HG03196 (cell line): ENCODE data around the gene DNAI1.

Experiments
- ATAC-seq: cut with Tn5 transposase; IDR thresholded peaks from one replicate; pipeline ENCODE4 v1.9.1; 2021; ENCODE audit not compliant: unreplicated experiment

The DNAI1 gene

DNA sequence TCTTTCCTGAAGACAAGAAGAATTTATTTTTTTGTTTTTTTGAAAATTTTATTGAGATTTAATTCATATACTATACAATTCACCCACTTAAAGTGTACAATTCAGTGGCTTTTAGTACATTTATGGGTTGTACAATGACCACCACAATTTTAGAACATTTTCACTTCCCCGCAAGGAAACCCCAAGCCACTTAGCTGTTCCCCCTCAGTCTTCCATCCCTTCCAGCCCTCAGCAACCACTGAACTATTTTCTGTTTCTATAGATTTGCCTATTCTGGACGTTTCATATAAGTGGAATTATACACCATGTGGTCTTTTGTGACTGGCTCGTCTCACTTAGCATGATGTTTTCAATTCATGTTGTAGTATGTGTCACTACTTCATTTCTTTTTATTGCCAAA lies 28.0 kb downstream of the DNAI1 start:
- ATAC-seq: no peak

DNA sequence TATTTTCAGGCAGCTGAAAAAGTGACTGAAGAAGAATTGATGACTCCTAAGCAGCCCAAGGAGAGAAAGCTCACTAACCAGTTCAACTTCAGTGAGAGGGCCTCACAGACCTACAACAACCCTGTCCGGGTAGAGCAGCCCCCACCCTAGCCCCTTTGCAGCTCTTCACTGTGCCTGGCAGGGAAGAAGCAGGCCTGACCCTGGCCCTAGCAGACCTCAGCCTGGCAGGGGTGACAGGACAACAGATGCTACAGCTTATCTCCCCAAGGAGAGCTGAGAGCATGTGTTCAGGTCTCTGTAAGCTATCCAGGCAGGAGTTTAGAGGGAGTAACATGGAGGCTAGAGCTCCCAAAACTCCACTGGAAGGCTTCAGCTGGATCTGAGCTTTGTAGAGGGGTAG lies 31.8 kb downstream of the DNAI1 start:
- no peak for ATAC-seq

DNA sequence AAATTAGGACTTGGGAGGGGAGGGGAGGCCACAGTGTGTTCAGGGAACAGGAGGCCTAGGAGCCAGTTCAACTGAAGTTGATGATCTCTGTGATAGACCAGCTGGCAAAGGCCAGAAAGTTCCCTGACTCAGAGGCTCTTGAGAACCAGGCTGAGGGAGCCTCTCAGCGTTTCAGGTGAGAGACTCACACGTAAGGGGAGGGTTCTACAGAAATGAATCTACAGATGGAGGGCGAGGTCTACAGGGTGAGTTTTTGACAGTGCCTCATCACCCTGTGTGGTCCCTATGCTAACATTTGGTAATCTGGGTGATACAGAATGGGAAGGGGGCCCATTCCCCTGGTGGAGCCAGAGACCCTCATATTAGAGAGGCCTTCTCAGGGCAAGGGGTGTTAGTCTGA lies 32.2 kb downstream of the DNAI1 start:
- ATAC-seq: no peak

DNA sequence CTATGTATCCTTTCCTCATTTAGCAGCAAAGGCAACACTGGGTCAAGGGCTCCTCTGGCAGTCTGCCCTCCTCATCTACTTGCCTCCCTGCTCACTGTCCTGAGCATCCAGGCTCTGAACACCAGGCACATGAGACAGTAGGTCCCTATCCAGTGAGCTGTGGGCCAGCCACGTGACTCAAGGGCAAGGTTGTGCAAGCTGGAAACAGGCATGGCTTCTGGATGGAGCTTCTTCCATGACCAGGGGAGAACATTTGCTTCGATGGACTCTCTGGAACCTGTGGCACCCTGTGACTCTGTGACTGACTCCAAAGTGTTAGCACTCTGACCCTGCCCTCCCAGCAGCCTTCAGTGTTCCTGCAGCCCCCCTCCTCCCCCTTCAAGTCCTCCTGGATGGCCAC lies 33.0 kb downstream of the DNAI1 start:
- ATAC-seq: no peak

DNA sequence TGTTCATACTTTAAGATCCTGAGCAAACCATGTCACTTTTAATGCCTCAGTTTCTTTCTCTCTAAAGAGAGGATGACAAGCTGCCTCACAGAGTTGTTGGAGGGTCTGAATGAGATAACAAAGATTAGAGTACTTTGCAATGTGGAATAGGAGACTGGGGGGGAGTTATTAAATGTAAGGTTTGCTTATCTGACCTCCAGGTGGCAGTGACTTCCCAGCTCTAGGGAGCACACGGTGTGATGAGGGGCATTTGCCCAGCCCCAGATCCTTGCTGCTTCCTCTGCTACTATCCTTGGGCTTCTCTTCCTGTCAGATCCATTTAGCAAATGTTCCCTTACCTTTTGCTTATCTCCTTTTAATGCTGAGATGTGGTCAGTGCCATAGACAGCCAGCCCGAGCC lies 33.4 kb downstream of the DNAI1 start:
- ATAC-seq: no peak

DNA sequence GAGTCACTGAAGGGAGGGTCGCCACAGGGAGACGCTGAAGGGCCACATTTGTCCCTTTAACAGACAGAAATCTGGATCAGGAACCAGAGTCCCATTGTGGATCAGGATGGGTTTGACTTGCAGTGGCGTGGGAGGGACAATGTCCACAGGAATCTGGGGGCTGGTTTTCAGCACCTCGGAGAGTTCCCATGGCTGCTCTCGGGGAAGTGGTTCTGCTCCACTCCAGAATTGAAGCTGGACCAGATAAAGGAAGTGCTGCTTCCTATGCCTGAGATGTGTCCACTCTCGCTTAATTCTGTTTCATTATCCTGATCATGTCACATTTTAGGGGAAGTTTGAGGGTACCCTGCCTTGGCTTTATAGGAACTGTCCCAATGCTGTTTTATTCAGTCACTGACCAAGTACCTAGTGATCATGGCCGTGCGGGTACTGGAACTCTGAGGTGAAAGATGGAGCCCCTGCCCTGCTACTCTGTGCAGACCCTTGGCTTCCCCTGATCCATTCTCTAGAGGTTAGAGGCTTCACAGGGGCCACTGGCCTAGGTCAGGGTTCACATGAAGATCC lies 35.4 kb downstream of the DNAI1 start:
- no peak for ATAC-seq

DNA sequence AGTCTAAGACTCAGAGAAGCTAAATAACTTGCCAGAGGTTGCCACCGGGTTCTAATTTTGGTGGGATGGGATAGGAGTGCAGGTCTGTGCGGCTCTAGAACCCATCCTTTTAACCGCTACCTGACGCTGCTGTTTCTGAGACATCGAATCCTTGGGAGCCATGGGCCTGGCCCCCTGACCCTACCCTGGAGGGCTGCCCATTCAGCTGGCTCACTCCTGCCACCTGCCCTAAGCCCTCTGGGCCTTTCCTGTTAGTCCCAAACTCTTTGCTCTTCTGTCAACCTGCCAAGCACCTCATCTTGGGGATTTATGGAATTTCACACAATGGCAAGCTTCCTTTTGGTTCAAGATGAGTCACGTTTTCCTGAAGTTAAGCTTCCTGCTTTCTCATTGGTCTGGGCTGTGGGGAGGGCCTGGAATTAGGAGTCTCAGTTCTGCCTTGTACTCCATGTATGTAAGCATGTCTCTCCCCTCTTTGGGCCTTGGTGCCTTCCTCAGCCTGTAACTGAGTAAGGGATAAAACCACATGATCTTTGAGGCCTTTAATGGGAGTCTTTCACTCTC lies 37.6 kb downstream of the DNAI1 start:
- no peak for ATAC-seq

DNA sequence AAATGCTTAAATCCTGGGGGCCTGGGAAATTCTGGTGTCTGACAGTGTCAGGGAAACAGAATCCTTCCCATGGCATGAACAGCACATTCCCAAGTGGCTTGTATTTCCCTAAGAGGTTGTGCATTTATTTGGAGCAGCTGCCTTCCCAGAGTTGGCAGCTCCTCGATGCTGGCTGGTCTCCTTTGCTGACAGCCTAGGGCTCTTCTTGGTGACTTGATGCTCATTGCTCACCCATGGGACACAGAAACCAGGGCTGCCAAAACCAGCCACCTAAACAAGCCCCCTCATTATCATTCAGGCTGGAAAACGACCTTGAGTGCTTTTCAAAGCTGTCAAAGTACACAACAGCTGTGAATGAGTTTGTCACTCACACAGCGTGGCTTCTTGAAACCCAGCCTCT lies 39.9 kb downstream of the DNAI1 start:
- ATAC-seq: no peak

DNA sequence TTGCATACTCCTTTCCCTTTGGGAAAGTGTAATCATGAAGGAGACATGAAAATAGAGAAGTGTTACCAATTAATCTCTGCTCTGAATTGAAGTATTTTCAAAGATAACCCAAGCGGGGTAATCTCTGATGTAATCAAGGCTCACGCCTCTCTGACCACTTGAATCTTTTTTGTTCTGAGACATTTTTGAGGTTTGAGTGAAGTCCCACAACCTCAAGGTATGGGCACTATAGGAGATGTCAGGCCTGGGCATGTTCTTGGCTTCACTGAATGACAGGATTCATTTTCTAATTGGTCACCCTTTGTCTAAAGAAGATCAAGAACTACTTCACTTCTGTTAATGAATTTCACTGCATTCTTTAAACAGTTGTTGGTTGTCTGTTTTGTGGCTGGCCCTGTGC lies 40.5 kb downstream of the DNAI1 start:
- no peak for ATAC-seq

DNA sequence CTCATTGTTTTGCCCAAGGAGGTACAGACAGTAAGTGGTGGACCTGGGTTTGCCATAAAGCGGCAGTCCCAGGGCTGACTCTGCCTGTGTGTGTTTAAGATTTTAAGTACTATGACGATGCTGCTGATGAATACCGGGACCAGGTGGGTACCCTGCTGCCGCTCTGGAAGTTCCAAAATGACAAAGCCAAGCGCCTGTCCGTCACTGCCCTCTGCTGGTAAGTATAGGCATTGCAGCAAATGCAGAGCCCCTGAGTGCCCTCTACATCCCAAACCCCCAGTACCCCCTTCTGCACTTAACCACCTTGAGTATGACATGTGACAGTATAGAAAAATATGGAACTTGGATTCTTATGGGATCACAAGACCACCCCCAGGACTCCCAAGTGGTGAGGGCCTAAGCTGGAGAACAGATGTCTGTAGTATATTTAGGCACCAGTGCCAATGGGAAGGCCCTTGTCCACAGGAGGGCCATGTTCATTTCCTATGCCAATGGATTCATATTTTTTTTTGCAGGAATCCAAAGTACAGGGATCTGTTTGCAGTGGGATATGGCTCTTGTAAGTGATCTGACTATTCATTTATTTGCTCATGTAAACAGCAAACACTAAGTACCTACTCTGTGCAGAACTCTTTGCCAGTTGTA lies 42.1 kb downstream of the DNAI1 start:
- ATAC-seq: no peak

DNA sequence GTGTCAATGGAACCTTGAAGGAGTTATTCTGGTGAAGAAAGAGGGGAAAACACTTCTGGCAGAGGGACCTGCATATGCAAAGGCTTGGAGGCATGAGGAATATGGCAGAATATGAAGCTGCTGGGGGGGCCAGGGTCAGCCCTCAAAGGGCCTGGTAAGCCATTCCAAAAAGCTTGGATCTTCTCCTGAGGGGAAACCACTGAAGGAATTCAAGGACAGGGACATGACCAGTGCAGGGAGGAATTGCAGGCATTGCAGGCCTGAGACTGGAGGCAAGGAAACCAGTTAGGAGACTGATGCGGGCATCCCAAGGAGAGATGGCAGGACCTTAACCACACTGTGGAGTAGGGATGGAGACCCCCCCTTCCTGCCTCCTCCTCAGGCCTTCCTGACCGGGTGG lies 42.8 kb downstream of the DNAI1 start:
- no peak for ATAC-seq

DNA sequence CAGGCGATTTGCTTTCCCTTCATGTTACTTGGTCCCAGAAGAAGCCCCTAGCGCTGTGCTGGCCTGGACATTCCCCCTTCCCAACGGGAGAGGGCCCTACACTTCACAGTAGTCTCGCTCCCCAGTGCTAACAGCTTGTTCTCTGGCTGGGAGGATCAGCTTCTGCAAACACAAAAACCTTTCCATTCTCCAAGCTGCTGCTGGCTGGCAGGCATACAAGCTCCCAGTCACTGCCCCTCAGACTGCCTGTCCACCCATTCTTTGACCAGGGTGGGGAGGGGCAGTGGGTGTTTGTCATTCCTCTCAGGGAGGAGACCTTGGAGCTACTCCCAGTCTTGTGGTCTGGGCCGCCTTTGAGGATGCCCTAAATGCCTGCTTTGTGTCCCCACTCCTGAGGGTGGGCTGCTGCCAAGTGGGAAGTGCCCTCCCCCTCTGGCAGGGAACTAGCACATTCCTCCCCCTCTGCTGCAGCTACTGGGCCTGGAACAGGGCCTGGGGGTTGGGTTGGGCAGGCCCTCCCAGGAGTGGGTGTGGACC lies 43.4 kb downstream of the DNAI1 start:
- ATAC-seq: no peak

DNA sequence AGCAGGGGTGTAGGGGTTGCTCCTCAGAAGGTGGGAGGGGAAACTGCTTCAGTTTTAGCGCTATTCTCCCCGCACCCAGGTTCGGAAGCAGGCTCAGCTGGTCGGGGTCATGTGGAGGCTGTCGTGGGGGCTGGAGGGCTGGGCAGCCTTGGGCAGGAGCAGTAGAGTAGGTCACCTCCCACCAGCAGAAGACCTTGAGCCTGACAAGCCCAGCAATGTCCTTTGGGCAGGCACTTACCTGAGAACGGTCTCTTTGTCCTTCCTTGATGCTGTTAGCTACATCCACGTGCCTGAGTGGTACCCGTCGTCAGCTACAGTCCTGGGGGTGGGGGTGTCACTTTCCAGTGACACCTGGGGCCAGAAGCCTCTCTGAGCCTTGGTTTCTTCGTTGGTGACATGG lies 43.9 kb downstream of the DNAI1 start:
- ATAC-seq: no peak

DNA sequence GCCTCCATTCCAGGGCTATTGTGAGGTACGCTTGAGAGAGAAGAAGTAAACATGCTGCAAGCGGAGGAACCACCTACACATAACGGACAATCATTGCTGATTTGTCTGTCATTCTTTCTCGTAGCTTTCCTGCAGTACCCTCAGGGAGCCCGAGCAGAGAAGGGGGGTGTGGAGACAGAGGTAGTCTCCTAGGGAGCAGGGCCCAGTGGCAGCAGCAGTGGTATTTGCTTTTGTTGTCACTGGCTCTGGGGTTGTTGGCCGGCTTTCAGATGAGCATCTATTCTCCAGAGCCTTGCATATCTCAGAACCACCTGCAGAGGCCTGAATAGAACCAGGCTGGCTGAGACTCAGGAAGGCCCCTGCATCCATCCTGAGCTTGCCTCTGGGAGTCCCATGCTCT lies 44.3 kb downstream of the DNAI1 start:
- ATAC-seq: no peak

DNA sequence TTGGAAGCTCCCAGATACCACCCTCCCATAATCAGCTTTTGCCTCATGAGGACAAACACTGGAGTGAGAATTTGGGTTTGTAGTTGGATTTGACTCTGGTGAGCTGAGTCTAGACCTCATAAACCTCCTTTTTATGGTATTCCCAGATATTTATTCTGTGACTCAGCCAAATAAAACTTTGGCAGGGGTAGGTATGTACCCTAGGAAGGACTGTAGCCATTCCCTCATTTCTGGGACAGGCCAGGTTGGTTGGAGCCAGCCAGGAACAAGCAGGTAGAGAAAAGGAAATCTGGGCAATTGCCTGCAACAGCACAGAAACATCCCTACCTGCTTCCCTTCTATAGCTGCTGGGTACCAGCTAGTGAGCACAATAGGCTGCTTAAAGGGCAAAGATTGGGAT lies 44.8 kb downstream of the DNAI1 start:
- no peak for ATAC-seq

DNA sequence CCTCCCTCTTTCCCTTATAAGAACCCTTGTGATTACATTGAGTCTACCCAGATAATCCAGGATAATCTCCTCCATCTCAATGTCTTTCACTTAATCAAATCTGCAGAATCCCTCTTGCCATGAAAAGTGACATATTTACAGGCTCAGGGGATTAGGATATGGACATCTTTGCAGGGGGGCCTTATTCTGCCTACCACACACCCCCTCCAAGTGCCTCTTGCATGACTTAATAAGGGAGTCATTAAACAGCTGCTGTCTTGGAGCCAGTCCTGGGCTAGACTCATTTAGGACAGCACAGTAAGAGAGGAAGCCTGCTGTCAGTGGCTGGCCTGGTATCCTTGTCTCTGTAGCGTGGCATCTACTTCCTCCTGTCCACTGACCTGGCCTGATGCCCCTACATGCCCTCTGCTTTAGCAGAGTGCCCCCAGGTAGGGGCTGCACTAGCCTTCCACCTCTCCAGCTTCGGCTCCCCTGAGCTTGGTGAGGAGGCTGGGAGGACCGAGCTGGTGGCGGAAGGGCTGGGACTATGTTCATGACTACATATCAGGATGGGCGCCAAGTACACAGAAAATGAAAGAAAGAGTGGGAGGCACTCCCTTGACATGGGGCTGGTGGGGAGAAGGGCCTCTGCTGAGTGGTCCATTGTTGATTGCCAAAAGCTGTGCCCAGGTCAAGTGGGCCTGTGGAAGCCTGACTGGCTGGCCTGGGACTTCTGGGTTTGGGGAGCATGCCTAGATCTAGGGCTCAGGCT lies 46.9 kb downstream of the DNAI1 start:
- no peak for ATAC-seq

DNA sequence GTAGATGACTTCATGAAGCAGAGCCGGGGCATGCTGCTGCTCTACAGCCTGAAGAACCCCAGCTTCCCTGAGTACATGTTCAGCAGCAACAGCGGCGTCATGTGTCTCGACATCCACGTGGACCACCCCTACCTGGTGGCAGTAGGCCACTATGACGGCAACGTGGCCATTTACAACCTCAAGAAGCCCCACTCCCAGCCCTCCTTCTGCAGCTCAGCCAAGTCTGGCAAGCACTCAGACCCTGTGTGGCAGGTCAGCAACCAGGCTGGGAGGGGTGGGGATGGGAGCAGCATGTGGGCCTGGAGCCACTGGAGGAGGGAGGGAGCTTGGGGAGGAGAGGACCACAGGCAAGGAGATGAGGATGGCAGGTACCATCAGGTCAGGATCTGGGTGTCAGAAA lies 48.0 kb downstream of the DNAI1 start:
- no peak for ATAC-seq

DNA sequence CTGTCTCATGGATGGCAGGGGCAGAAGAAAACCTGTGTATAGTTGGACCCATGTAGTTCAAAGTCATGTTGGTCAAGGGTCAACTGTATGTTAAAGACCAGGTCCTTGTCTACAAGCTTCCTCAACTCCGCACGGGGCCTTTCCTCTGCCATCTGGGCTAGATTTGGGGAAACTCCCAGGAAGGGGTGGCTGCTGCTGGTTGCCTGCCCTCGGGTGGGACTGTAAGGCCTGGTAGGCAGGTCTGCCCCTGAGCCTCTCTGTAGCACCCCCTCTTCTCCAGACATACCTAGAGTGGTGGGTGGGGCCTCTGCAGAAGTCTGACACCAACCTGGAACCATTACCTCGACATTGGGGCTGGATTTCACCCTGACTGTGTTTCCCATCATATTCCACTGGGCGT lies 49.0 kb downstream of the DNAI1 start:
- no peak for ATAC-seq

DNA sequence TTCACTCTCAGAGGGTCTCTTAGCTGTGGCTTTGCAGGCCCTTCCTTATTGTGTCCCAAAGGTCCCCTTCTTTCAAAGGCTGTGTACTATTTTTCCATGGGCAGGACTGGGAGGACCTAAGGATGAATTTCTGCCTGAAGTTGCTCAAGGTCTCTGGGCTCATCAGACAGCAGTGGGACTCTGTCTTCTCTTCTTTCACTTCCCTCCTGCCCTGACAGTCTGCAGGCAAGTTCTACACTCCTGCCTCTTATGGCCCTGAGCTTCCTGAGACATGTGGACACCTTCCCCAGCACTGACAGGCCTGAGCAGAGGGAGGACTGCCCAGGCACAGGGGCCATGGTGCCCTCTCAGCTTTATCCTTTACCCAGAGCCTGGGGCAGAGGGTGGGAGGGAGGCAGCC lies 49.4 kb downstream of the DNAI1 start:
- ATAC-seq: no peak

DNA sequence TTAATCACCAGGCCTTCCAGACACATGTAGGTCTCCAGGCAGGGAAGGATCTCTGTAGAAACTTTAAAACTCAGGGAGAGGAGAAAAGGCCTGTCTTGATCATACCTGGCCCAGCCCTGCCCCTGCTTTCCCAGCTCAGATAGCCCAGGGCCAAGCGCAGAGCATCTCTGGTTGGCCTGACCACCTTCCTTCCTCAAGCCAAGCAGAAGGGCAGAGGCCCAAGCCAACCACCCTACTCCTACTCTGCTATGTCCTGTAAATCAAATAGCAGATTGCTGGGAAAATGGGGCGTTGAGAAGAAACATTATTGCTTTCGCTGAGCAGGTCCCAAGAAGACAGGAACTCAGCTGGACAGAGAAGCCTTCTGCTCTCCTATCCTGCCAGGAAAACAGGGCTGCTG lies 49.9 kb downstream of the DNAI1 start:
- ATAC-seq: no peak

DNA sequence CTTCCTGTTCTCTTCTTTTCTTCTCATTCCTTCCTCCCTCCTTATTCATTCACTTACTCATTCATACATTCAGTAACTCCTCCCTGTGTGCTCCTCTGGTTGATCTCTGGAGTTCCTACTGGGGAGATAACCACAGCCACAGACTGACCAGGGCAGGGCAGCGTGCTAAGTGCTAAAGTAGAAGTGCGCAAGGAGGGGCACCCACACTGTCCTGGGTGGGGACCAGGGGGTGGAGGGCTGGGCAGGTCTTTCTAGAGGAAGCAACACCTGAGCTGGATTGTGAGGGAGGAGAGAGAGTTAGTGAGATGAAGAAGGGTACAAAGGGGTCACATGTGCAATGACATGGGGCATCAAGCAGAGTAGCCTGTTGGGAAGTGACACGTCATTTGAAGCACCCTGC lies 50.3 kb downstream of the DNAI1 start:
- ATAC-seq: no peak
